NCI-H2227 treated with DMSO at 0.1 percent for 48 hours (cell line): ENCODE data around the gene CKAP2.
A peak's percentile ranks its signal among the peaks of the same experiment; 100 is the strongest.
"Not testable (repeated sequence)": the region's sequence is repeated elsewhere in the genome, so short reads cannot be mapped to it uniquely, and the experiment has no call there.

Source experiments
- DNase-seq: peaks from one replicate; lab custom pipeline; 2025; lab: John Stamatoyannopoulos, UW

Gene CKAP2

GRCh38 chr13:52454820-52455676 lies at the start of gene CKAP2:
Gene CKAP2 (plus strand): TSS chr13:52455478. CDS start chr13:52455557, 79 bp downstream.
- peak; percentile 90 for DNase-seq

DNA sequence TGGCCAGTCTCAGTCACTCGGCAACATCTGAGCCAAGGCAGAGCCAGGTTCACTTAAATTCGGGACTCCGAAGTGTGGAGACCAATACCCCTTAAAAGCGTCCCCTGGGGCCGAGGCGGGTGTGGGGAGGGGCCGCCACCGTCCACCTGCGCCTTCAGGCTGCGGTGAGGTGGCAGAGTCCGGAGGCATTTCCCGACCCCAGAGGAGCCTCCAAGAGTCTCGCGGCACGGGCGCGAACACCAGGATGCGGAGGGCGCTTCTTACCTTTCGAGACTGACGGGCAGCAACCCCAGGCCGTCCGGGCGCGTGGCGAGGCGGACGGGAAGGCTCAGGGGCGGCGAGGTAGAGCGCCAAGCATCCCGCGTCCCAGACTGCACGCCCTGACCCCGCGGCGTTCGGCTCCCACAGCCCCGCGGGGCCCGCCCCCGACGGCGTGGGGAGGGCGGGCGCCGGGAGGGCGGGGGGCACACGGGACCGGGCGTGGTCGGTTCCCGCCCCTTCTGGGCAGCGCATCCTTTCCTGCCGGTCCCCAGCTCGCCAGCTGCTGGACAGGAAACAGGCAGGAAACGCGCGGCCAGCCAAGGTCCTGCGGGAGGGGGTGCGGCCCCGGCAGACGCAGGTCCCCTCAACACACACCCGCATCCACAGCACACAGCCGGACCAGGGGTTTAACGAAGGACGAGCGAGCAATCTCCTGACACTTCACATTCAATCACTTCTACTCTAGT lies 49.3 kb upstream of the CKAP2 start, which contains the start of gene THSD1:
TSS of gene THSD1 (minus strand) at position 406 of the 728 bp plus-strand sequence. CDS start 3,572 bp downstream, outside the sequence.
- DNase-seq: no peak

- no peak for DNase-seq
These were observed 48.6 kb upstream of the CKAP2 start for GRCh38 chr13:52406629-52407028.

DNA sequence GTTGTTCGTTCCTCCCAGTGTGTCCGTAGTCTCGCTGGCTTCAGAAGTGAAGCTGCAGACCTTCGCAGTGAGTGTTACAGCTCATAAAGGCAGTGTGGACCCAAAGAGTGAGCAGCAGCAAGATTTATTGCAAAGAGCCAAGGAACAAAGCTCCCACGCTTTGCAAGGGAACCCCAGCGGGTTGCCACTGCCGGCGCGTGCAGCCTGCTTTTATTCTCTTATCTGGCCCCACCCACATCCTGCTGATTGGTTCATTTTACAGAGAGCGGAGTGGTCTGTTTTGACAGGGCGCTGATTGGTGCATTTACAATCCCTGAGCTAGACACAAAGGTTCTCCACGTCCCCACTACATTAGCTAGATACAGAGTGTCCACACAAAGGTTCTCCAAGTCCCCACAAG lies 47.8 kb upstream of the CKAP2 start:
- DNase-seq: not testable (repeated sequence)

GRCh38 chr13:52408071-52408658 lies 47.1 kb upstream of the CKAP2 start:
- DNase-seq: not testable (repeated sequence)

DNA sequence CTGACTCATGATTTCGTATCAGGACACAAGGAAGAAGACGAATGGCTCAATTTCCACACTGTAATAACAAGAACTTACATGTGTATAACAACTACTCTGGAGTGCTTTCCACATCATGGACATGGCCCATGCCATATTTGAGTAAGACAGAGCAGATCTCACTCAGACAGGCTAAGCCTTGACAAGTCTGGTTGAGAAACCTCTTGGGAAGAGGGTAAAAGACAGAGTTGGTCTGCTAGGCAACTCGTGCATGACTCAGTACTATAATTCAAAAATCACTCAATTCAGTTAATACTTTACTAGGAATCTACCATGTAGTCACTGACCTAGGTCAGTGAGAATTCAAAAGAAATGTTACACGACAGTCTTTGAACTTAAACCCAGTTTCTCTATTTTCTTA lies 43.6 kb upstream of the CKAP2 start:
- DNase-seq: no peak

- no peak for DNase-seq
These were observed 43.1 kb upstream of the CKAP2 start for GRCh38 chr13:52412128-52412527.

DNA sequence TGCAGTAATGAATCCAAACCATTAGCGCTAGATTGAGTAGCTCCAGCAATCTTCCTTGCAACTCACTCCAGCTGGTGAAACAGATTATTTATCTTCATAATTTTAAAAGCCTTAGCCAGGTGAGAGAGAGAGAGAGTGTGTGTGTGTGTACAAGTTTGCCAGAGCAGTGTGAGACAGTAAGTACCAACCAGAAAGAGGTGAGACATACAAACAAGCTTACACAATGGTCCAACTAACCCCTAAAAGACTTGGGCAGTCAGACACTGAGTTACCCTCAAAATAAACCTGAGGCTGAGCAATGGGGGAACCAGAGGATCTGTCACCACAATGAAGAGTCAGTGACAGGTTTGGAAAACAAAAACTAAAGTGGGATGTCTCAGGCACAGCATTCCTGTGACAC lies 41.2 kb upstream of the CKAP2 start:
- DNase-seq: no peak

- no peak for DNase-seq
These were observed 40.3 kb upstream of the CKAP2 start for GRCh38 chr13:52414963-52415362.

DNA sequence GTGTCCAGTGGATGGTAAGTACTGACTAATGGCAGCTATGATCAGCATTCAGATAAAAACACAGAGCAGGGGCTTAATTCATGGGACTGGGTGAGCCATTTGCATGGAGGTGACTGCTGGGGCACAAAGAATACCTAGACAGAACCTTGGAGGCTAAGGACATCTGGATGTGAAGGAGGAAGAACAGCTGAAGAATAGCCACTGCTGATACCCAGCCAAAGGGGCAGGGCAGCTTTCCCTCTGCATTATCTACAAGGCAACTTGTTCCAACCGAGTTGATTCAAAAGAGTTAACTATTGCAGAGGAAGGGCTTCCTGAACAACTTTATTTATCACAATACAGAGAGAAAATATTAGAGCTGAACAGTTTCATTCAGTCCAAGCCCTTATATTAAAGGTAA lies 36.2 kb upstream of the CKAP2 start:
- no peak for DNase-seq

DNA sequence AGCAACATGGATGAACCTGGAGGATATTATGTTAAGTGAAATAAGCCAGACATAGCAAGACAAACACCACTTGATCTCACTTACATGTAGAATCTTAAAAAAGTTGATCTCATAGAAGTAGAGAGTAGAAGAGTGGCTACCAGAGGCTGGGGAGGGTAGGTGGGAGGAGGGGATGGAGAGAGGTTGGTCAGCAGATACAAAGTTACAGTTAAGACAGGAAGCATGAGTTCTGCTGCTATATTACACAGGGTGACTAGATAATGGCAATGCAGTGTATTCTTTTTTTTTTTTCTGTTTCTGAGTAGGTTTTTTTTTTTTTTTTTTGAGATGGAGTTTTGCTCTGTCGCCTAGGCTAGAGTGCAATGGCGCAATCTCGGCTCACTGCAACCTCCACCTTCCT lies 34.1 kb upstream of the CKAP2 start:
- no peak for DNase-seq

DNA sequence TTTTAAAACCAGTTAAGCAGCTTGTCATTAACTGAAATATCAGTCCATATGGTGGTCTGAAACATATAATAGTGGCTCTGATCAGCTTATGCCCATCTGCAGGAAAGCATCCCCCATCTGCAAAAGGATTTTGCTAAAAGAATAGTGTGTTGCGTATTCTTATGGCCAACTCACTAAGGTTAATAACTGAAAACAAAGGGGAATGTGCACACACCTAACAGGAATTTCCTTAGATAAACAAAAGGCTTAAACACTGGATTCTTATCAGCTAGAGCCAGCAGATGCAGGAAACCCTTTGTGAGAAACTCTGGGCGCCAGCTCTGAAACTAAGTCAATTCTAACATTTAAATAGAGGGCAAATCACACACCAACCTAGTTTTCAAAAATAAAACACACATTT lies 27.0 kb upstream of the CKAP2 start:
- no peak for DNase-seq

- DNase-seq: no peak
These were observed 22.8 kb upstream of the CKAP2 start for GRCh38 chr13:52432456-52432855.

GRCh38 chr13:52446265-52446664 lies 9.0 kb upstream of the CKAP2 start:
- no peak for DNase-seq

DNA sequence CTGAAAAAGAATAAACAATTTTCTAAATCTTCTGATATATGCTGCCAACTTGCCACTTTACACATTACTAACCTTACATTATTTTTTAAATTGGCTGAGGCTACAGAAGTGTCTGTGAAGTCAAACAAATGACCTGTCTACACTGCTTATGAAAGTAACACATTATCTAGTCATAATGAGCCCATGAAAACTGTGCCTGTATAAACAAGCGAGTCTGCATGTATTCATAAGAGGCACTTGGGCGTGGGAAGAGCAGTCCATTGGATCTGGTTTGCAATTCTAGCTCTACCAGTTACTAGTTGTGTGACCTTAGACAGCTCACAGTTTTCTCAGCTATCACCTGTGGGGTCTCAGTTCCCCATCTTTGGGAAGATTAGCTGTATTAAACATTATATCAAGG lies 7.9 kb upstream of the CKAP2 start:
- no peak for DNase-seq

DNA sequence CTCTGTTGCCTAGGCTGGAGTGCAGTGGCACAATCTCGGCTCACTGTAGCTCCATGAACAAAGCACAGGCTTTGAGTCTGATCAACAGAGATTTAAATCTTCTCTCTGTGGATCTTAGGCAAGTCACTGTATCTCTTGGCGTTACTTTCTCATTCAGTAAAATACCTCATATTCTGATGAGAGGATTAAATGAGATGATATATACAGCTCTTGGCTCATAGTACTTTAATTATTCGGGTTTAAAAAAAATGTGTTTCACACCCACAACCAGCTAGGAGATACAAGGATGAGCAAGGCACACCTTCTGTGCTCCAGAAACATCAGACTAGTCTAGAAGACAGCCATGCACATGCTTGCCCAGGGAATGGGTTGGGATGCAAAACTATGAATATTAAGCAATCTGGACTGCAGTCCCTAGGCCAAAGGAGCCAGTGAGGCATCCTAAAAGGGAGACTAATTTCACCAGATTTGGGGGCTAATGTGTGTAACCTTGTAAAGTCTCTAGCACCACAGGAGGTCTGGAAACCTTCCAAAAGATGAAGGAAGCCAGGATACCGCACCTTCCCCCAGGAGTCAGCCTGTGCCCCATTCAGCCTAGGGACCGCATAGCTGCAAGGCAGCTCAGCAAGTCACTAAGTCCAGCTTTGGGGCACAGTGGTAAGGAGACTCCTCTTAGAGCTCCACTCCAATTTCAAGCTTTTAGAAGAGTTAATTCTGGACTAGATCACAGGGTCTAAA lies 7.3 kb upstream of the CKAP2 start:
- DNase-seq: no peak

- no peak for DNase-seq
These were observed 5.8 kb upstream of the CKAP2 start for GRCh38 chr13:52449331-52450011.

DNA sequence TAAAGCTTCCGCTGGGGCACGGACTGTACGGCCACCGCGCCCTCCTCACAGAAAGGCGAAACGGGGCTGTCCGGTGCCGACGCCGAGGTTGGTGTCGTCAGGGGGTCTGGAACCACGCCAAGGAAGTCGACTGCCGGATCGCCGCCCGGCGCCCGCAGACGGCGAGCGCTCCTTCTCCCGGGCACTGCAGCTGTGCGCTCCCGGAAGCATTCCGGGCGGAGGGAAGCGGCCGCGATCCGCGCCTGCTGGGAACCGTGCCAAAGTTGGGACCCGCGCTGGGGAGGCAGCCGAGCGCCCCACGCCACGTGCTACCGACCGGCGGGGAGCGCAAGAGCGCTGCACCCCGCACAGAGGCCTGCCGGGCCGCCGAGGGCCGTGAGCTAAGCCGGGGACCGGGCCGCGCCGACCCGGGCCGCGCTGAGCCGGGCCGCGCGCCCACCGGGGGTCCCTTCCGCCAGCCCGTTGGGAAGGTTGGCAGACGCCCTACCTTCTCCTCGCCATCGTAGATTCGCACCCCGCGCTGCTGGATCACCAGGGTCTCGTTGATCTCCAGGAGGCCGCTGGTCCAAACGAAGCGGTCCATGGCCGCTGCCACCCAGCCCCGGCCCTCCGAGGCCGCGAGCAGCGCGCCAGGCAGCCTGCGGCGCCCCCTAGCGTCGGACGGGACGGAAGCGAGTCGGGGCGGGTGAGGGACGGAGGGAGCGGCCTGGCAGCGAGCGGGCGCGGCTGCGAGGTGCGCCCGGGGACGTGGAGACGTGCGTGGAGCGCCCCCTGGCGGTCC lies 5.1 kb upstream of the CKAP2 start, which contains the start of gene VPS36:
TSS of gene VPS36 (minus strand) at position 623 of the 781 bp plus-strand sequence. CDS start at position 583, 40 bp downstream.
- peak; percentile 82 for DNase-seq

DNA sequence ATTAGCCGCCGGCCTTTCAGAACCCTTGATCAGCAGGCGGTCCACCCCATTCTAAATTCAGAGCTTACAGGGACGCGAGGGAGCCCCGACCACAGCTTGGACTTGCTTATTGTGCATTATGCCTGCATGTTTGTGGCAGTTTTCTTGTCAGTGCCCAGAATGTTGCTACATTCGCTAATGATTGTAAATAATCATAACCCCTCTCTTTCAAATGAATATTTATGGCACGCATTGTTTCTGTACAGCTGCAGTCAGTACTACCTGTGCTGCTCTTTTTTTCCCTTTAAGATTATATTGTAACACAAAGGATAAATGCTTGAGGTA lies 4.5 kb upstream of the CKAP2 start:
- DNase-seq: no peak

- DNase-seq: no peak
These were observed 4.0 kb upstream of the CKAP2 start for GRCh38 chr13:52451135-52451804.
